Measurements from ENCODE around the gene NR1H2.

- TF ChIP-seq YY1 (IDR thresholded peaks at IDR 0.05; ENCODE audit: insufficient read depth, insufficient read length) (no peak), ZNF274 (IDR thresholded peaks at IDR 0.05; ENCODE audit: low read depth, low read length) (no peak), SUZ12 (IDR thresholded peaks at IDR 0.05; ENCODE audit: extremely low read depth, insufficient read depth, insufficient read length) (no peak)
Observed at GRCh38 chr19:50416034-50416977, 40.0 kb downstream of the NR1H2 start.

All from NT2/D1 (cell line).